B cell (primary cell): Measurements from ENCODE around the gene TRIOBP. TPM values are rescaled to one million over a fixed set of nuclear protein-coding genes. Genes with fewer than 3 reads are reported as not detected.

Experiments
- ATAC-seq: fragments of 200-7000 bp; cut with Tn5 transposase; one replicate; pipeline ENCODE4 v1.10.0; 2021; ENCODE audit warnings: low read depth, mild to moderate bottlenecking, moderate number of reproducible peaks, moderate library complexity
- CTCF ChIA-PET: fragments of 350-600 bp; sonication (Branson Sonifier 250); formaldehyde crosslinking; loops from one replicate; lab custom pipeline; 2021; ENCODE audit warnings: antibody characterized with exemption, inconsistent platforms; lab: Charles Lee
- POLR2A ChIA-PET: fragments of 350-600 bp; sonication (Branson Sonifier 250); formaldehyde crosslinking; loops from one replicate; lab custom pipeline; 2021; ENCODE audit warnings: antibody characterized with exemption; lab: Charles Lee
- DNase-seq: peaks from one replicate; pipeline ENCODE4 v3.0.0; 2013
- H2AFZ ChIP-seq: 2 replicates; pipeline ENCODE4 v1.6.1; 2012; ENCODE audit warnings: mild to moderate bottlenecking, low read depth, low read length; ENCODE audit not compliant: insufficient read depth, poor library complexity, severe bottlenecking
- H3K27ac ChIP-seq, 2 donors: 1 replicate in 1 of 2; 2 replicates in 1 of 2; pipeline ENCODE4 v1.5.1; 2012 to 2013; ENCODE audit warnings: low read length in 2 of 2, mild to moderate bottlenecking in 2 of 2, moderate library complexity in 1 of 2
- H3K27me3 ChIP-seq, 4 experiments: fragments of 200-600 bp in 1 of 4; sonication (generic) in 1 of 4; replicated peaks in 1 of 4; 1 replicate in 2 of 4; 2 replicates in 2 of 4; pipeline versions ENCODE4 v1.6.1 to v1.7.0; 2013 to 2016; ENCODE audit warnings: low read length in 3 of 4, mild to moderate bottlenecking in 2 of 4, mixed read lengths in 1 of 4, moderate library complexity in 1 of 4; ENCODE audit not compliant: insufficient read depth in 4 of 4, control insufficient read depth in 3 of 4; ENCODE audit errors: control extremely low read depth in 1 of 4
- H3K36me3 ChIP-seq, 2 experiments: replicated peaks in 1 of 2; 1 replicate in 1 of 2; 2 replicates in 1 of 2; pipeline versions ENCODE4 v1.6.1 to v1.7.1; 2013; ENCODE audit warnings: low read length in 1 of 2; ENCODE audit not compliant: insufficient read depth in 2 of 2, control insufficient read depth in 1 of 2; ENCODE audit errors: control extremely low read depth in 1 of 2, extremely low read depth in 1 of 2
- H3K4me1 ChIP-seq, 2 donors: fragments of 200-600 bp in 1 of 2; sonication (generic) in 1 of 2; 1 replicate in 1 of 2; 2 replicates in 1 of 2; pipeline versions ENCODE4 v1.5.1 to v1.6.1; 2013 to 2017; ENCODE audit warnings: low read length in 2 of 2; ENCODE audit not compliant: control insufficient read depth in 2 of 2, insufficient read depth in 2 of 2
- H3K4me2 ChIP-seq: replicated peaks from 2 replicates; pipeline ENCODE3; 2012; ENCODE audit warnings: mild to moderate bottlenecking, low read depth, low read length; ENCODE audit not compliant: poor library complexity, severe bottlenecking
- H3K4me3 ChIP-seq, 5 experiments: fragments of 200-600 bp in 1 of 5; sonication (generic) in 1 of 5; 1 replicate in 3 of 5; 2 replicates in 2 of 5; pipeline versions ENCODE4 v1.5.1 to v1.7.0; 2011 to 2016; ENCODE audit warnings: low read length in 4 of 5, mild to moderate bottlenecking in 4 of 5, low read depth in 2 of 5, control low read depth in 1 of 5, moderate library complexity in 1 of 5; ENCODE audit not compliant: insufficient read depth in 1 of 5; ENCODE audit errors: control extremely low read depth in 1 of 5, extremely low read depth in 1 of 5
- H3K79me2 ChIP-seq: fragments of 200-600 bp; sonication (generic); one replicate; pipeline ENCODE4 v1.6.0; 2016; ENCODE audit warnings: low read length; ENCODE audit not compliant: control insufficient read depth, insufficient read depth
- H3K9ac ChIP-seq: fragments of 200-600 bp; sonication (generic); 2 replicates; pipeline ENCODE4 v1.6.1; 2017; ENCODE audit warnings: mild to moderate bottlenecking, low read length, moderate library complexity
- H3K9me3 ChIP-seq, 3 donors: one replicate each; pipeline versions ENCODE4 v1.6.1 to v1.7.1; 2013; ENCODE audit warnings: low read length in 2 of 3; ENCODE audit not compliant: control insufficient read depth in 2 of 3, insufficient read depth in 1 of 3; ENCODE audit errors: control extremely low read depth in 1 of 3
- H4K20me1 ChIP-seq: 2 replicates; pipeline ENCODE4 v1.6.0; 2012; ENCODE audit warnings: mild to moderate bottlenecking, low read length; ENCODE audit not compliant: insufficient read depth, control insufficient read depth, poor library complexity, severe bottlenecking
- H3K27ac Mint-ChIP-seq: one replicate; pipeline ENCODE4 v1.8.0; 2021; ENCODE audit warnings: mixed read lengths
- H3K27me3 Mint-ChIP-seq: one replicate; pipeline ENCODE4 v1.8.0; 2021; ENCODE audit warnings: mixed read lengths
- H3K4me1 Mint-ChIP-seq: one replicate; pipeline ENCODE4 v1.8.0; 2021; ENCODE audit warnings: mixed read lengths
- H3K4me3 Mint-ChIP-seq: one replicate; pipeline ENCODE4 v1.8.0; 2021; ENCODE audit warnings: mixed read lengths
- H3K9me3 Mint-ChIP-seq: one replicate; pipeline ENCODE4 v1.8.0; 2022; ENCODE audit warnings: mixed read lengths; ENCODE audit not compliant: insufficient read depth
- EZH2 ChIP-seq: IDR thresholded peaks from 2 replicates; pipeline ENCODE4 v1.6.1; 2012; ENCODE audit warnings: borderline replicate concordance, low read depth, mild to moderate bottlenecking, moderate library complexity, low read length; ENCODE audit not compliant: insufficient read depth, poor library complexity, severe bottlenecking
- WGBS: methylation state at CpG from one replicate; pipeline ENCODE4 v1.1.5; 2013; ENCODE audit warnings: missing lambda C conversion rate; ENCODE audit not compliant: insufficient coverage; 5-methylcytosine and 5-hydroxymethylcytosine counted together
- intact Hi-C: fragments of 100-400 bp; cut with micrococcal nuclease; formaldehyde crosslinking; loops from one replicate; pipeline ENCODE4 v1.10.0; 2022
- polyA plus RNA-seq: library from polyadenylated mRNA; depleted of rRNA; stranded (reverse); fragments of >200 nt; gene quantifications from 2 replicates; pipeline ENCODE4 v1.2.3, GENCODE V29; 2012
- total RNA-seq, 2 donors: library from RNA; stranded (reverse); fragments of 120-200 nt in 1 of 2; gene quantifications; 1 replicate in 1 of 2; 2 replicates in 1 of 2; pipeline versions ENCODE4 v1.2.3 to v1.2.4, GENCODE V29; 2013 to 2022
- TF ChIP-seq, protein P1 (sequence below): fragments of 200-600 bp; IDR thresholded peaks from one replicate; pipeline ENCODE4 v1.8.0; 2022; ENCODE audit warnings: antibody characterized with exemption, mild to moderate bottlenecking

Gene TRIOBP
- total and polyA plus RNA-seq, 2 donors (not counting 1 experiment from before 2014, with no cell fraction given): 26.8 to 47.5 TPM

DNA sequence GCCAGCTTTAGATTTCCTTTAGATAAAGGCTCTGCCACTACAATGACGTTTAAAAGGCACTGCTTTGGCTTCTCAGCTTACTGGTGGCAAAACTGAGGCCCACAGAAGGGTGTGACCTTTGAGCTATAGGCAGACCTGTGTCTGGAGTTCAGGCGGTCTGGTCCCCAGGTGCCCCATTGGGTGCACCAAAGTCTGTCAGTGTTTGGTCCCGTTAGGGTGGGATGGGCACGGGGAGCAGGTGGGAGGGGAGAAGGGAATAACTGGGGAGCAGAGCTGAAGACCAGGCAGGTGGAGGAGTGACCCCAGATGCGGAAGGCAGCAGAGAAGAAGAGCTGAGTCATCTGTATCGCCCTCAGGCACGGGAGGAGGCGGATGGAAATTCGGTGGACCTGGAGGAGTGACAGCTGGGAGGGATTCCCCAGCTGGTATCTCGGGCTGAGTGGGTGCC, 65.6 kb downstream of the TRIOBP start:
- H3K27ac ChIP-seq: no peak overlapping the region
- no peaks in the 10 kb centered on the region for H3K27me3 ChIP-seq
- no peaks in the 10 kb centered on the region for H3K4me1 ChIP-seq
- H3K27ac Mint-ChIP-seq: no peak overlapping the region
- H3K4me3 ChIP-seq: no peak overlapping the region
- no peak for ATAC-seq
- DNase-seq: no peak
- TF ChIP-seq EZH2: no peak
- TF ChIP-seq, protein P1, sequence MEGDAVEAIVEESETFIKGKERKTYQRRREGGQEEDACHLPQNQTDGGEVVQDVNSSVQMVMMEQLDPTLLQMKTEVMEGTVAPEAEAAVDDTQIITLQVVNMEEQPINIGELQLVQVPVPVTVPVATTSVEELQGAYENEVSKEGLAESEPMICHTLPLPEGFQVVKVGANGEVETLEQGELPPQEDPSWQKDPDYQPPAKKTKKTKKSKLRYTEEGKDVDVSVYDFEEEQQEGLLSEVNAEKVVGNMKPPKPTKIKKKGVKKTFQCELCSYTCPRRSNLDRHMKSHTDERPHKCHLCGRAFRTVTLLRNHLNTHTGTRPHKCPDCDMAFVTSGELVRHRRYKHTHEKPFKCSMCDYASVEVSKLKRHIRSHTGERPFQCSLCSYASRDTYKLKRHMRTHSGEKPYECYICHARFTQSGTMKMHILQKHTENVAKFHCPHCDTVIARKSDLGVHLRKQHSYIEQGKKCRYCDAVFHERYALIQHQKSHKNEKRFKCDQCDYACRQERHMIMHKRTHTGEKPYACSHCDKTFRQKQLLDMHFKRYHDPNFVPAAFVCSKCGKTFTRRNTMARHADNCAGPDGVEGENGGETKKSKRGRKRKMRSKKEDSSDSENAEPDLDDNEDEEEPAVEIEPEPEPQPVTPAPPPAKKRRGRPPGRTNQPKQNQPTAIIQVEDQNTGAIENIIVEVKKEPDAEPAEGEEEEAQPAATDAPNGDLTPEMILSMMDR: no peak
- no peak overlapping the region for H3K4me3 Mint-ChIP-seq
- H3K36me3 ChIP-seq: peaks cover 0 to 46% of the 10 kb centered on the region in 2 experiments
- no peak overlapping the region for H2AFZ ChIP-seq
- no peak overlapping the region for H3K9ac ChIP-seq
- H3K79me2 ChIP-seq: no peaks in the 10 kb centered on the region
- POLR2A ChIA-PET: no interaction called here
- H3K4me2 ChIP-seq: no peak overlapping the region
- H4K20me1 ChIP-seq: no peaks in the 10 kb centered on the region
- no peaks in the 10 kb centered on the region for H3K4me1 Mint-ChIP-seq
- intact Hi-C loops: no loop called here
- CTCF ChIA-PET: no interaction called here
- H3K27me3 Mint-ChIP-seq: no peaks in the 10 kb centered on the region
- 84% methylated on average over 10 of the region's 10 CpGs for WGBS
- H3K9me3 ChIP-seq: no peaks in the 10 kb centered on the region
- no peaks in the 10 kb centered on the region for H3K9me3 Mint-ChIP-seq

DNA sequence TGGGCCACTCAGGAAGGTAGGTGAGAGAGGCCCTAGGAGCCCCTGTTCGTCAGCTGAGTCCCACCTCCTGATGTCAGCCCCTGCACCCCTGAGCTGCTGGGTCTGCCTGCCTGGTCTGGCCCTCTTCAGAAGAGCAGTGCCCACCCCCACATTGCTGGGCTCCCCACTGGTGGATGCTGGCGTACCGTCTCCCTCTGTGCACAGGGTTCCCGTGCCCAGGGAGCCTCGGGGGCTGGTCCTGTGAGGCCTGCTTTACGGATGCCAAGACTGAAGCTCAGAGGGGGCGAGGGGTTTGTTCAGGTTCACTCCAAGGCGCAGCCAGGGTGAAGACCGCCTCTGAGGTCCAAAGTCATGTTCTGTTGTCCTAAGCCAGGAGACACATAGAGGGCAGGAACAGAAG, 66.2 kb downstream of the TRIOBP start:
- Histone ChIP-seq H2AFZ (no peak overlapping the region), H3K4me1 (no peaks in the 10 kb centered on the region), H3K36me3 (peaks cover 0 to 41% of the 10 kb centered on the region in 2 experiments), H3K4me2 (no peak overlapping the region), H4K20me1 (no peaks in the 10 kb centered on the region), H3K9me3 (no peaks in the 10 kb centered on the region), H3K27me3 (no peaks in the 10 kb centered on the region), H3K4me3 (no peak overlapping the region), H3K9ac (no peak overlapping the region), H3K27ac (no peak overlapping the region), H3K79me2 (no peaks in the 10 kb centered on the region)
- DNase-seq (no peak), ATAC-seq (no peak)
- intact Hi-C loops: no loop called here
- TF ChIP-seq, protein P1: no peak
- TF ChIP-seq EZH2: no peak
- no peaks in the 10 kb centered on the region for H3K9me3 Mint-ChIP-seq
- H3K4me1 Mint-ChIP-seq: no peaks in the 10 kb centered on the region
- no peak overlapping the region for H3K27ac Mint-ChIP-seq
- POLR2A ChIA-PET: no interaction called here
- 97% methylated on average over 9 of the region's 9 CpGs for WGBS
- H3K27me3 Mint-ChIP-seq: no peaks in the 10 kb centered on the region
- CTCF ChIA-PET: no interaction called here
- H3K4me3 Mint-ChIP-seq: no peak overlapping the region
